ENCODE results near the gene PHC3. TPM values are rescaled to one million over a fixed set of nuclear protein-coding genes. Genes with fewer than 3 reads are reported as not detected.

PHC3 gene
- total and polyA plus RNA-seq, 2 donors from 2014 or later = 3.6 to 85.6 TPM

GRCh38 chr3:170159933-170160332 is 21.6 kb downstream of the PHC3 start:
- Histone ChIP-seq H3K4me3 (ENCODE audit: low read length in 3 of 3) (no peak overlapping the region), H3K36me3 (ENCODE audit: control insufficient read depth in 2 of 3, insufficient read depth in 3 of 3, low read length in 3 of 3) (peaks cover 12 to 17% (median 12%) of the 10 kb centered on the region in 3 donors), H3K9ac (ENCODE audit: low read length in 3 of 3) (no peak overlapping the region), H3K4me1 (ENCODE audit: control insufficient read depth in 2 of 3, insufficient read depth in 2 of 3, low read depth in 1 of 3, low read length in 3 of 3) (peaks cover 0 to 4% (median 3%) of the 10 kb centered on the region in 3 donors), H3K27me3 (ENCODE audit: control insufficient read depth, insufficient read depth, low read length) (no peaks in the 10 kb centered on the region), H3K27ac (ENCODE audit: low read depth in 2 of 2, low read length in 2 of 2) (no peak overlapping the region), H3K9me3 (ENCODE audit: control insufficient read depth in 2 of 3, insufficient read depth in 1 of 3, low read length in 3 of 3) (no peaks in the 10 kb centered on the region)
- no peak for TF ChIP-seq CTCF (IDR thresholded peaks at IDR 0.05; ENCODE audit: borderline replicate concordance, extremely low read depth, insufficient read depth)
- intact Hi-C loops (cut with DNase I) = no loop called here
- no peak for DNase-seq
- FAIRE-seq = no peak

- no peak for TF ChIP-seq CTCF (IDR thresholded peaks at IDR 0.05; ENCODE audit: borderline replicate concordance, extremely low read depth, insufficient read depth)
- H3K4me3 ChIP-seq (ENCODE audit: low read length in 3 of 3) = no peak overlapping the region
- intact Hi-C loops (cut with DNase I) = no loop called here
- no peak overlapping the region for H3K27ac ChIP-seq (ENCODE audit: low read depth in 2 of 2, low read length in 2 of 2)
- DNase-seq (no peak), FAIRE-seq (no peak)
- peaks cover 0 to 8% (median 5%) of the 10 kb centered on the region in 3 donors for H3K4me1 ChIP-seq (ENCODE audit: control insufficient read depth in 2 of 3, insufficient read depth in 2 of 3, low read depth in 1 of 3, low read length in 3 of 3)
- no peak overlapping the region for H3K9ac ChIP-seq (ENCODE audit: low read length in 3 of 3)
- H3K27me3 ChIP-seq (ENCODE audit: control insufficient read depth, insufficient read depth, low read length) = no peaks in the 10 kb centered on the region
- peaks cover 11 to 18% (median 12%) of the 10 kb centered on the region in 3 donors for H3K36me3 ChIP-seq (ENCODE audit: control insufficient read depth in 2 of 3, insufficient read depth in 3 of 3, low read length in 3 of 3)
- H3K9me3 ChIP-seq (ENCODE audit: control insufficient read depth in 2 of 3, insufficient read depth in 1 of 3, low read length in 3 of 3) = no peaks in the 10 kb centered on the region
These were observed 22.1 kb downstream of the PHC3 start for GRCh38 chr3:170159459-170159858.

GRCh38 chr3:170155604-170156003 is 25.9 kb downstream of the PHC3 start:
- TF ChIP-seq CTCF (IDR thresholded peaks at IDR 0.05; ENCODE audit: borderline replicate concordance, extremely low read depth, insufficient read depth) = no peak
- H3K27ac ChIP-seq (ENCODE audit: low read depth in 2 of 2, low read length in 2 of 2) = no peak overlapping the region
- peaks cover 0 to 12% (median 7%) of the 10 kb centered on the region in 3 donors for H3K4me1 ChIP-seq (ENCODE audit: control insufficient read depth in 2 of 3, insufficient read depth in 2 of 3, low read depth in 1 of 3, low read length in 3 of 3)
- H3K36me3 ChIP-seq (ENCODE audit: control insufficient read depth in 2 of 3, insufficient read depth in 3 of 3, low read length in 3 of 3) = peaks cover 0 to 14% (median 5%) of the 10 kb centered on the region in 3 donors
- H3K9ac ChIP-seq (ENCODE audit: low read length in 3 of 3) = no peak overlapping the region
- no peaks in the 10 kb centered on the region for H3K9me3 ChIP-seq (ENCODE audit: control insufficient read depth in 2 of 3, insufficient read depth in 1 of 3, low read length in 3 of 3)
- H3K4me3 ChIP-seq (ENCODE audit: low read length in 3 of 3) = no peak overlapping the region
- no peaks in the 10 kb centered on the region for H3K27me3 ChIP-seq (ENCODE audit: control insufficient read depth, insufficient read depth, low read length)
- FAIRE-seq (no peak), DNase-seq (no peak)
- intact Hi-C loops (cut with DNase I) = no loop called here

GRCh38 chr3:170154569-170155143 is 26.9 kb downstream of the PHC3 start:
- peaks cover 0 to 12% (median 7%) of the 10 kb centered on the region in 3 donors for H3K4me1 ChIP-seq (ENCODE audit: control insufficient read depth in 2 of 3, insufficient read depth in 2 of 3, low read depth in 1 of 3, low read length in 3 of 3)
- no peaks in the 10 kb centered on the region for H3K9me3 ChIP-seq (ENCODE audit: control insufficient read depth in 2 of 3, insufficient read depth in 1 of 3, low read length in 3 of 3)
- H3K9ac ChIP-seq (ENCODE audit: low read length in 3 of 3) = no peak overlapping the region
- H3K36me3 ChIP-seq (ENCODE audit: control insufficient read depth in 2 of 3, insufficient read depth in 3 of 3, low read length in 3 of 3) = peaks cover 0 to 14% (median 2%) of the 10 kb centered on the region in 3 donors
- intact Hi-C loops (cut with DNase I) = no loop called here
- no peak for FAIRE-seq
- no peaks in the 10 kb centered on the region for H3K27me3 ChIP-seq (ENCODE audit: control insufficient read depth, insufficient read depth, low read length)
- H3K4me3 ChIP-seq (ENCODE audit: low read length in 3 of 3) = no peak overlapping the region
- DNase-seq = no peak
- TF ChIP-seq CTCF (IDR thresholded peaks at IDR 0.05; ENCODE audit: borderline replicate concordance, extremely low read depth, insufficient read depth) = no peak
- no peak overlapping the region for H3K27ac ChIP-seq (ENCODE audit: low read depth in 2 of 2, low read length in 2 of 2)

All from kidney (tissue), 14 donors.